CD14-positive monocyte (primary cell): ENCODE data around the gene TMEM120B. TPM values are rescaled to one million over a fixed set of nuclear protein-coding genes. Genes with fewer than 3 reads are reported as not detected.
"Not testable (repeated sequence)": the region's sequence is repeated elsewhere in the genome, so short reads cannot be mapped to it uniquely, and the experiment has no call there.

Source experiments
- DNase-seq, 3 donors: peaks; one replicate each; pipeline ENCODE4 v3.0.0-alpha.2; 2011 to 2022
- H2AFZ ChIP-seq: 2 replicates; pipeline ENCODE4 v1.6.0; 2012; ENCODE audit warnings: mild to moderate bottlenecking, low read depth, low read length, inconsistent platforms; ENCODE audit not compliant: insufficient read depth, poor library complexity, severe bottlenecking
- H3K27ac ChIP-seq, 2 donors: 1 replicate in 1 of 2; 2 replicates in 1 of 2; pipeline ENCODE4 v1.5.1; 2012 to 2013; ENCODE audit warnings: low read length in 2 of 2, control low read depth in 1 of 2, inconsistent platforms in 1 of 2, low read depth in 1 of 2, mild to moderate bottlenecking in 1 of 2
- H3K27me3 ChIP-seq, 2 donors: one replicate each; pipeline versions ENCODE4 v1.6.0 to v1.6.1; 2011 to 2013; ENCODE audit warnings: low read length in 2 of 2; ENCODE audit not compliant: control insufficient read depth in 2 of 2, insufficient read depth in 2 of 2
- H3K36me3 ChIP-seq, 2 donors: replicated peaks in 1 of 2; 1 replicate in 1 of 2; 2 replicates in 1 of 2; pipeline versions ENCODE4 v1.5.1 to v1.6.1; 2012 to 2013; ENCODE audit warnings: low read length in 2 of 2, control low read depth in 1 of 2, inconsistent platforms in 1 of 2, mild to moderate bottlenecking in 1 of 2; ENCODE audit not compliant: insufficient read depth in 2 of 2, control insufficient read depth in 1 of 2
- H3K4me1 ChIP-seq, 2 donors: 1 replicate in 1 of 2; 2 replicates in 1 of 2; pipeline versions ENCODE4 v1.5.1 to v1.6.1; 2012 to 2013; ENCODE audit warnings: low read length in 2 of 2, control low read depth in 1 of 2, inconsistent platforms in 1 of 2, mild to moderate bottlenecking in 1 of 2, moderate library complexity in 1 of 2; ENCODE audit not compliant: insufficient read depth in 2 of 2, control insufficient read depth in 1 of 2
- H3K4me2 ChIP-seq: replicated peaks from 2 replicates; pipeline ENCODE3; 2012; ENCODE audit warnings: low read length, moderate library complexity, mild to moderate bottlenecking; ENCODE audit not compliant: poor library complexity, severe bottlenecking; ENCODE audit errors: extremely low read depth
- H3K4me3 ChIP-seq, 3 experiments: fragments of 200-600 bp in 1 of 3; sonication (generic) in 1 of 3; replicated peaks in 1 of 3; 1 replicate in 2 of 3; 2 replicates in 1 of 3; pipeline ENCODE4 v1.5.1; 2011 to 2013; ENCODE audit warnings: low read length in 3 of 3, mild to moderate bottlenecking in 3 of 3, control low read depth in 2 of 3, low read depth in 2 of 3, inconsistent platforms in 1 of 3, moderate library complexity in 1 of 3
- H3K79me2 ChIP-seq: 2 replicates; pipeline ENCODE4 v1.6.0; 2012; ENCODE audit warnings: mild to moderate bottlenecking, control low read depth, inconsistent platforms, low read length, moderate library complexity; ENCODE audit not compliant: insufficient read depth
- H3K9ac ChIP-seq: 2 replicates; pipeline ENCODE4 v1.6.0; 2017; ENCODE audit warnings: low read length, mild to moderate bottlenecking; ENCODE audit not compliant: insufficient read depth, poor library complexity, severe bottlenecking
- H3K9me3 ChIP-seq, 2 donors: replicated peaks in 1 of 2; 1 replicate in 1 of 2; 2 replicates in 1 of 2; pipeline versions ENCODE4 v1.5.1 to v1.6.1; 2012 to 2013; ENCODE audit warnings: low read length in 2 of 2, control low read depth in 1 of 2; ENCODE audit not compliant: control insufficient read depth in 1 of 2, insufficient read depth in 1 of 2
- H4K20me1 ChIP-seq: 2 replicates; pipeline ENCODE4 v1.6.0; 2012; ENCODE audit warnings: mild to moderate bottlenecking, low read length, control low read depth, moderate library complexity; ENCODE audit not compliant: insufficient read depth
- H3K27ac Mint-ChIP-seq, 7 donors: one replicate each; pipeline ENCODE4 v1.8.0; 2020; ENCODE audit warnings: mild to moderate bottlenecking in 7 of 7, mixed read lengths in 7 of 7, moderate library complexity in 6 of 7, inconsistent platforms in 2 of 7
- H3K27me3 Mint-ChIP-seq, 3 donors: one replicate each; pipeline ENCODE4 v1.8.0; 2021 to 2022; ENCODE audit warnings: low read depth in 3 of 3, mild to moderate bottlenecking in 3 of 3, mixed read lengths in 3 of 3, moderate library complexity in 3 of 3, inconsistent platforms in 1 of 3
- H3K36me3 Mint-ChIP-seq, 2 donors: one replicate each; pipeline ENCODE4 v1.8.0; 2020; ENCODE audit warnings: mixed read lengths in 2 of 2, inconsistent platforms in 1 of 2, mild to moderate bottlenecking in 1 of 2
- H3K4me1 Mint-ChIP-seq: one replicate; pipeline ENCODE4 v1.8.0; 2020; ENCODE audit warnings: mild to moderate bottlenecking, mixed read lengths
- H3K4me3 Mint-ChIP-seq, 2 donors: one replicate each; pipeline ENCODE4 v1.8.0; 2020; ENCODE audit warnings: mild to moderate bottlenecking in 2 of 2, mixed read lengths in 2 of 2, moderate library complexity in 1 of 2
- H3K9me3 Mint-ChIP-seq, 7 donors: one replicate each; pipeline ENCODE4 v1.8.0; 2020 to 2022; ENCODE audit warnings: mixed read lengths in 7 of 7, mild to moderate bottlenecking in 6 of 7, moderate library complexity in 6 of 7, inconsistent platforms in 2 of 7
- CTCF ChIP-seq: fragments of 200-600 bp; IDR thresholded peaks from one replicate; pipeline ENCODE4 v1.8.0; 2022; ENCODE audit warnings: antibody characterized with exemption, mild to moderate bottlenecking
- WGBS: methylation state at CpG from one replicate; pipeline ENCODE4 v1.1.5; 2013; ENCODE audit warnings: missing lambda C conversion rate; ENCODE audit not compliant: insufficient coverage; 5-methylcytosine and 5-hydroxymethylcytosine counted together
- intact Hi-C, 2 donors: fragments of 100-400 bp; cut with micrococcal nuclease; formaldehyde crosslinking; loops; one replicate each; pipeline versions ENCODE4 v1.15.0 to v1.15.1; 2023
- polyA plus RNA-seq, 3 donors: library from polyadenylated mRNA; depleted of rRNA in 1 of 3; unstranded in 2 of 3; stranded (reverse) in 1 of 3; fragments of 300-500 nt in 2 of 3; fragments of >200 nt in 1 of 3; fragmentation: Illumina TruSeq in 2 of 3; gene quantifications; 1 replicate in 2 of 3; 2 replicates in 1 of 3; pipeline ENCODE4 v1.2.3, GENCODE V29; 2012 to 2021

TMEM120B gene
- polyA plus RNA-seq, 3 donors = 0.65 to 2.4 (median 1.1) TPM

GRCh38 chr12:121693155-121693687 lies 19.3 kb upstream of the TMEM120B start:
- intact Hi-C loops = loop anchor here in 1 of 2 donors (5.0 kb wide), 1 partner anchor 99 kb away; the partner anchor contains the start of gene RHOF
- Histone ChIP-seq H3K27me3 (no peaks in the 10 kb centered on the region), H4K20me1 (no peaks in the 10 kb centered on the region), H3K9ac (no peak overlapping the region), H3K27ac (no peak overlapping the region), H3K4me3 (no peak overlapping the region), H2AFZ (no peak overlapping the region), H3K4me2 (no peak overlapping the region), H3K4me1 (peaks cover 0 to 3% of the 10 kb centered on the region in 2 donors), H3K9me3 (no peaks in the 10 kb centered on the region), H3K36me3 (no peaks in the 10 kb centered on the region), H3K79me2 (no peaks in the 10 kb centered on the region)
- WGBS = 100% methylated on average over 1 of the region's 7 CpGs
- H3K9me3 Mint-ChIP-seq = no peaks in the 10 kb centered on the region
- H3K27me3 Mint-ChIP-seq = peaks cover 0 to 3% (median 3%) of the 10 kb centered on the region in 3 donors
- no peaks in the 10 kb centered on the region for H3K4me1 Mint-ChIP-seq
- no peak for DNase-seq
- H3K4me3 Mint-ChIP-seq = no peak overlapping the region
- H3K36me3 Mint-ChIP-seq = no peaks in the 10 kb centered on the region
- TF ChIP-seq CTCF = no peak
- H3K27ac Mint-ChIP-seq = no peak overlapping the region

- intact Hi-C loops = loop anchor here (1.0 to 5.0 kb wide), 3 partner anchors 76 to 95 kb away; partner anchors contain the start of gene RHOF (in 1 of the 2)
- H3K9me3 Mint-ChIP-seq = no peaks in the 10 kb centered on the region
- Histone ChIP-seq H3K36me3 (no peaks in the 10 kb centered on the region), H3K27me3 (no peaks in the 10 kb centered on the region), H3K4me1 (peaks cover 0 to 3% of the 10 kb centered on the region in 2 donors), H3K9ac (no peak overlapping the region), H3K4me2 (no peak overlapping the region), H3K9me3 (no peaks in the 10 kb centered on the region), H3K27ac (no peak overlapping the region), H3K4me3 (no peak overlapping the region), H3K79me2 (no peaks in the 10 kb centered on the region), H4K20me1 (no peaks in the 10 kb centered on the region), H2AFZ (no peak overlapping the region)
- peak; percentile 70 for TF ChIP-seq CTCF
- H3K27me3 Mint-ChIP-seq = peaks cover 3 to 6% (median 3%) of the 10 kb centered on the region in 3 donors
- peak overlapping the region in 1 of 2 donors; percentile 7 for H3K4me3 Mint-ChIP-seq
- DNase-seq = peak in 2 of 3 donors; percentile 31 to 66
- WGBS = 67% methylated on average over 3 of the region's 9 CpGs
- H3K36me3 Mint-ChIP-seq = no peaks in the 10 kb centered on the region
- peak overlapping the region in 1 of 7 donors; percentile 31 for H3K27ac Mint-ChIP-seq
- peaks cover 1% of the 10 kb centered on the region for H3K4me1 Mint-ChIP-seq
Measured at GRCh38 chr12:121697093-121697698, 15.4 kb upstream of the TMEM120B start.

GRCh38 chr12:121697861-121698260 lies 14.7 kb upstream of the TMEM120B start:
- H3K4me3 Mint-ChIP-seq, H3K27ac Mint-ChIP-seq, H3K4me2 ChIP-seq, H3K36me3 Mint-ChIP-seq, H3K36me3 ChIP-seq, H3K27ac ChIP-seq, H3K9me3 Mint-ChIP-seq, H3K27me3 Mint-ChIP-seq, H3K9ac ChIP-seq, H3K4me1 Mint-ChIP-seq, H3K27me3 ChIP-seq, H3K4me3 ChIP-seq, H3K79me2 ChIP-seq, H2AFZ ChIP-seq, H4K20me1 ChIP-seq, H3K4me1 ChIP-seq, H3K9me3 ChIP-seq, DNase-seq: not testable (repeated sequence)
- intact Hi-C loops = loop anchor here (1.0 to 5.0 kb wide), 3 partner anchors 75 to 94 kb away; partner anchors contain the start of gene RHOF (in 1 of the 2)
- WGBS = 96% methylated on average over 3 of the region's 6 CpGs
